Cardiac muscle cell (in vitro differentiated cells and primary cell): Measurements from ENCODE around the gene FKBP8. TPM values are rescaled to one million over a fixed set of nuclear protein-coding genes. Genes with fewer than 3 reads are reported as not detected.
"Not testable (repeated sequence)": the region's sequence is repeated elsewhere in the genome, so short reads cannot be mapped to it uniquely, and the experiment has no call there.

ENCODE experiments used
- DNase-seq, 2 donors: peaks; one replicate each; pipeline versions ENCODE4 v3.0.0 to v3.0.0-alpha.2; 2010 to 2017; ENCODE audit warnings: low read depth in 1 of 2, low spot score in 1 of 2
- H3K27ac ChIP-seq: fragments of 200-600 bp; sonication (generic); 2 replicates; pipeline ENCODE4 v1.5.1; 2016
- H3K27me3 ChIP-seq: fragments of 200-600 bp; sonication (generic); 2 replicates; pipeline ENCODE4 v1.6.0; 2016; ENCODE audit warnings: control low read depth
- H3K36me3 ChIP-seq: fragments of 200-600 bp; sonication (generic); 2 replicates; pipeline ENCODE4 v1.5.1; 2016; ENCODE audit warnings: control low read depth
- H3K4me1 ChIP-seq: fragments of 200-600 bp; sonication (generic); 2 replicates; pipeline ENCODE4 v1.8.1; 2017; ENCODE audit warnings: low read depth, mild to moderate bottlenecking, mixed run types
- H3K4me3 ChIP-seq: fragments of 200-600 bp; sonication (generic); 2 replicates; pipeline ENCODE4 v1.5.1; 2016; ENCODE audit warnings: mild to moderate bottlenecking
- H3K9me3 ChIP-seq: fragments of 200-600 bp; sonication (generic); 2 replicates; pipeline ENCODE4 v1.5.1; 2017; ENCODE audit warnings: low read depth, mild to moderate bottlenecking, control low read depth
- CTCF ChIP-seq: IDR thresholded peaks from 2 replicates; pipeline ENCODE4 v1.5.1; 2012; ENCODE audit warnings: low read depth, mild to moderate bottlenecking, low read length
- polyA plus RNA-seq: library from polyadenylated mRNA; unstranded; fragments of >200 nt; fragmentation: Nextera tagmentation; extraction: Ambion mirVana; gene quantifications from 2 replicates; pipeline ENCODE4 v1.2.1, GENCODE V29; 2016
- total RNA-seq: library from RNA; depleted of rRNA; stranded (reverse); fragments of >200 nt; gene quantifications from 2 replicates; pipeline ENCODE4 v1.2.3, GENCODE V29; 2016

Gene FKBP8
- total and polyA plus RNA-seq, 2 experiments from 2014 or later: 398 to 568 TPM

GRCh38 chr19:18523841-18524240 lies 19.5 kb downstream of the FKBP8 start:
- DNase-seq: no peak
- Histone ChIP-seq H3K4me3 (no peak overlapping the region), H3K9me3 (no peaks in the 10 kb centered on the region), H3K27me3 (no peaks in the 10 kb centered on the region), H3K27ac (no peak overlapping the region), H3K4me1 (peaks cover 4% of the 10 kb centered on the region), H3K36me3 (no peaks in the 10 kb centered on the region)
- TF ChIP-seq CTCF: no peak

DNA sequence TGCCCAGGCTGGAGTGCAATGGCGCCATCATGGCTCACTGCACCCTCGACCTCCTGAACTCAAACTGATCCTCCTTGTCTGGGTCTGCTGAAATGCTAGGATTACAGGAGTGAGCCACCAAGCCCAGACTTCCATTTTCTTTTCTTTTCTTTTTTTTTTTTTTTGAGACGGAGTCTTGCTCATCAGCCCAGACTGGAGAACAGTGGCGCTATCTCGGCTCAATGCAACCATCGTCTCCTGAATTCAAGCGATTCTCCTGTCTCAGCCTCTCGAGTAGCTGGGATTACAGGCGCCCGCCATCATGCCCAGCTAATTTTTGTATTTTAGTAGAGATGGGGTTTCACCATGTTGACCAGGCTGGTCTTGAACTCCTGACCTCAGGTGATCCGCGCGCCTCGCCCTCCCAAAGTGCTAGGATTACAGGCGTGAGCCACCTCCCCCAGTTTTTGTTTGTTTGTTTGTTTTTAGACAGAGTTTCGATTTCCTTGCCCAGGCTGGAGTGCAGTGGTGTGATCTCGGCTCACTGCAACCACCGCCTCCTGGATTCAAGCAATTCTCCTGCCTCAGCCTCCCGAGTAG lies 20.4 kb downstream of the FKBP8 start:
- H3K36me3 ChIP-seq, H3K4me1 ChIP-seq, H3K4me3 ChIP-seq, DNase-seq, H3K27ac ChIP-seq, H3K27me3 ChIP-seq, H3K9me3 ChIP-seq: not testable (repeated sequence)

- Histone ChIP-seq H3K27me3 (no peaks in the 10 kb centered on the region), H3K27ac (peak overlapping the region; percentile 95), H3K36me3 (no peaks in the 10 kb centered on the region), H3K4me3 (peak overlapping the region; percentile 95), H3K4me1 (peaks cover 4% of the 10 kb centered on the region), H3K9me3 (no peaks in the 10 kb centered on the region)
- TF ChIP-seq CTCF: peak; percentile 8
- DNase-seq: peak; percentile 100
Observed at GRCh38 chr19:18522124-18522861, 21.1 kb downstream of the FKBP8 start.

DNA sequence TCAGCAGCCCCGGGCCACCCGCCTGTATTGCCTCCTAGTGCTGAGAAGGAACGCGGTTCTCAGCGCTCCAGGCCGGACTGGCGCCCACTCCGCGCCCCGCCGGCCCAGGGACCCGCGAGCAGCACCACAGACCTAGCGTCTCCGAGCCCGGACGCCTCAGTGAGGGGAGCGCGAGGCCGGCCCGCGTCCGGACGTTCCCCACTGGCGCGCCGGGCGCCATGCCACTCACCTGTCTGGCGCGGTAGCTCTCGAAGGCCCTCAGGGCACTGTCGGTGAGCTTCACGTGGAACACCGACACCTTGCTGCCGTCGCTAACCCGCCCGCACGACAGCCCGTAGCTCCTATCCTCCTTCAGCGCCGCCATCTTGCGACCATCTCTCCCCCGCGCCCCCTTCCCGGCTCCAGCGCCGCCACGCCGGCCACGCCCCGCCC lies 21.7 kb downstream of the FKBP8 start, which contains the start of gene ELL:
TSS of gene ELL (minus strand) at position 379 of the 432 bp plus-strand sequence. CDS start at position 364, 15 bp downstream.
- H3K27me3 ChIP-seq: no peaks in the 10 kb centered on the region
- peaks cover 8% of the 10 kb centered on the region for H3K4me1 ChIP-seq
- H3K36me3 ChIP-seq: no peaks in the 10 kb centered on the region
- H3K4me3 ChIP-seq: peak within 1 kb of the TSS; percentile 95
- TF ChIP-seq CTCF: no peak
- peak within 1 kb of the TSS; percentile 95 for H3K27ac ChIP-seq
- no peak for DNase-seq
- no peaks in the 10 kb centered on the region for H3K9me3 ChIP-seq

- TF ChIP-seq CTCF: no peak
- peak; percentile 25 to 34 for DNase-seq
- H3K4me1 ChIP-seq: peaks cover 14% of the 10 kb centered on the region
- no peaks in the 10 kb centered on the region for H3K27me3 ChIP-seq
- peak overlapping the region; percentile 95 for H3K4me3 ChIP-seq
- H3K9me3 ChIP-seq: no peaks in the 10 kb centered on the region
- no peaks in the 10 kb centered on the region for H3K36me3 ChIP-seq
- H3K27ac ChIP-seq: peak overlapping the region; percentile 95
Observed at GRCh38 chr19:18520848-18521691, 22.3 kb downstream of the FKBP8 start.
